Thoracic aorta (tissue), 2 donors: ENCODE measurements around the gene UNC5A. TPM values are rescaled to one million over a fixed set of nuclear protein-coding genes. Genes with fewer than 3 reads are reported as not detected.
A peak's percentile ranks its signal among the peaks of the same experiment; 100 is the strongest.

ENCODE experiments used
- ATAC-seq: fragments of 150-250 bp; one replicate; pipeline ENCODE4 v1.8.0; 2017; ENCODE audit warnings: low read depth; ENCODE audit not compliant: insufficient number of reproducible peaks, low FRiP score
- DNase-seq: peaks from one replicate; pipeline ENCODE4 v3.0.0-alpha.2; 2020; ENCODE audit warnings: low spot score
- H3K27ac ChIP-seq, 2 donors: fragments of 200-600 bp; sonication (generic); 1 replicate in 1 of 2; 2 replicates in 1 of 2; pipeline ENCODE4 v1.5.1; 2016; ENCODE audit warnings: mild to moderate bottlenecking in 2 of 2, moderate library complexity in 2 of 2
- H3K27me3 ChIP-seq: fragments of 200-600 bp; sonication (generic); replicated peaks from 2 replicates; pipeline ENCODE4 v1.6.0; 2016; ENCODE audit warnings: mild to moderate bottlenecking; ENCODE audit not compliant: insufficient read depth
- H3K36me3 ChIP-seq: fragments of 200-600 bp; sonication (generic); one replicate; pipeline ENCODE4 v1.5.1; 2016
- H3K4me1 ChIP-seq, 2 donors: fragments of 200-600 bp; sonication (generic); 1 replicate in 1 of 2; 2 replicates in 1 of 2; pipeline versions ENCODE4 v1.5.1 to v1.6.0; 2016; ENCODE audit warnings: low read depth in 2 of 2, mild to moderate bottlenecking in 1 of 2; ENCODE audit not compliant: control insufficient read depth in 1 of 2
- H3K4me3 ChIP-seq: fragments of 200-600 bp; sonication (generic); 2 replicates; pipeline ENCODE4 v1.5.1; 2016; ENCODE audit warnings: mild to moderate bottlenecking
- H3K9me3 ChIP-seq: fragments of 200-600 bp; sonication (generic); 2 replicates; pipeline ENCODE4 v1.5.1; 2016
- CTCF ChIP-seq: fragments of 200-600 bp; sonication (generic); IDR thresholded peaks from one replicate; pipeline ENCODE4 v1.5.1; 2019; ENCODE audit warnings: antibody characterized with exemption
- total RNA-seq, 2 donors: library from RNA; depleted of rRNA; stranded (reverse); fragments of >200 nt; gene quantifications; one replicate each; pipeline versions ENCODE4 v1.1.0 to v1.2.3, GENCODE V29; 2016

UNC5A gene
- total RNA-seq, 2 donors from 2014 or later: not detected

GRCh38 chr5:176833286-176833685, 22.9 kb downstream of the UNC5A start:
- ATAC-seq: no peak
- TF ChIP-seq CTCF: no peak
- DNase-seq: no peak
- no peaks in the 10 kb centered on the region for H3K9me3 ChIP-seq
- H3K27ac ChIP-seq: no peak overlapping the region
- H3K4me1 ChIP-seq: no peaks in the 10 kb centered on the region
- H3K27me3 ChIP-seq: no peaks in the 10 kb centered on the region
- no peak overlapping the region for H3K4me3 ChIP-seq
- H3K36me3 ChIP-seq: no peaks in the 10 kb centered on the region

GRCh38 chr5:176835918-176836317, 25.6 kb downstream of the UNC5A start:
- H3K36me3 ChIP-seq: no peaks in the 10 kb centered on the region
- no peaks in the 10 kb centered on the region for H3K9me3 ChIP-seq
- no peak overlapping the region for H3K27ac ChIP-seq
- no peaks in the 10 kb centered on the region for H3K4me1 ChIP-seq
- no peak overlapping the region for H3K4me3 ChIP-seq
- ATAC-seq: no peak
- no peak for DNase-seq
- no peak for TF ChIP-seq CTCF
- H3K27me3 ChIP-seq: no peaks in the 10 kb centered on the region

- TF ChIP-seq CTCF: no peak
- no peak overlapping the region for H3K4me3 ChIP-seq
- H3K36me3 ChIP-seq: no peaks in the 10 kb centered on the region
- no peak for ATAC-seq
- H3K27me3 ChIP-seq: no peaks in the 10 kb centered on the region
- H3K27ac ChIP-seq: no peak overlapping the region
- H3K9me3 ChIP-seq: no peaks in the 10 kb centered on the region
- no peak for DNase-seq
- H3K4me1 ChIP-seq: no peaks in the 10 kb centered on the region
Measured at GRCh38 chr5:176836811-176837706, 26.7 kb downstream of the UNC5A start.

GRCh38 chr5:176837707-176838115, 27.4 kb downstream of the UNC5A start:
- peak; percentile 27 for DNase-seq
- Histone ChIP-seq H3K4me3 (no peak overlapping the region), H3K4me1 (no peaks in the 10 kb centered on the region), H3K36me3 (no peaks in the 10 kb centered on the region), H3K27me3 (no peaks in the 10 kb centered on the region), H3K27ac (no peak overlapping the region), H3K9me3 (no peaks in the 10 kb centered on the region)
- peak; percentile 48 for ATAC-seq
- no peak for TF ChIP-seq CTCF

GRCh38 chr5:176843673-176844072, 33.3 kb downstream of the UNC5A start:
- no peak overlapping the region for H3K4me3 ChIP-seq
- no peaks in the 10 kb centered on the region for H3K36me3 ChIP-seq
- TF ChIP-seq CTCF: no peak
- DNase-seq: no peak
- H3K27ac ChIP-seq: no peak overlapping the region
- no peaks in the 10 kb centered on the region for H3K27me3 ChIP-seq
- ATAC-seq: no peak
- no peaks in the 10 kb centered on the region for H3K4me1 ChIP-seq
- no peaks in the 10 kb centered on the region for H3K9me3 ChIP-seq
